GM21529 (cell line): Measurements from ENCODE around the gene ING5.

ENCODE experiments used
- ATAC-seq: cut with Tn5 transposase; IDR thresholded peaks from one replicate; pipeline ENCODE4 v1.9.1; 2021; ENCODE audit not compliant: unreplicated experiment

ING5 gene

GRCh38 chr2:241672243-241673188 is 29.3 kb upstream of the ING5 start:
- no peak for ATAC-seq

- no peak for ATAC-seq
Measured at GRCh38 chr2:241673189-241673663, 28.6 kb upstream of the ING5 start.

GRCh38 chr2:241673797-241674725 is 27.8 kb upstream of the ING5 start:
- no peak for ATAC-seq

GRCh38 chr2:241675885-241676284 is 26.0 kb upstream of the ING5 start:
- no peak for ATAC-seq

GRCh38 chr2:241676665-241677064 is 25.2 kb upstream of the ING5 start:
- ATAC-seq = no peak

- ATAC-seq = no peak
Measured at GRCh38 chr2:241677392-241677791, 24.4 kb upstream of the ING5 start.

- no peak for ATAC-seq
Measured at GRCh38 chr2:241678307-241678706, 23.5 kb upstream of the ING5 start.

GRCh38 chr2:241678784-241679540 is 22.9 kb upstream of the ING5 start:
- no peak for ATAC-seq

- no peak for ATAC-seq
Measured at GRCh38 chr2:241680044-241680443, 21.8 kb upstream of the ING5 start.

- no peak for ATAC-seq
Measured at GRCh38 chr2:241680827-241681599, 20.8 kb upstream of the ING5 start.

GRCh38 chr2:241686324-241686649 is 15.6 kb upstream of the ING5 start:
- peak; percentile 5 for ATAC-seq

GRCh38 chr2:241686650-241687425 is 15.0 kb upstream of the ING5 start, which contains the start of gene DTYMK:
TSS of gene DTYMK (minus strand) at chr2:241686815. CDS start at chr2:241686783, 32 bp downstream.
- peak; percentile 94 for ATAC-seq

- ATAC-seq = no peak
Measured at GRCh38 chr2:241689306-241689705, 12.5 kb upstream of the ING5 start.

GRCh38 chr2:241690202-241690717 is 11.6 kb upstream of the ING5 start:
- ATAC-seq = no peak

- ATAC-seq = no peak
Measured at GRCh38 chr2:241692448-241692847, 9.4 kb upstream of the ING5 start.

GRCh38 chr2:241695651-241696050 is 6.2 kb upstream of the ING5 start:
- ATAC-seq = no peak

- ATAC-seq = no peak
Measured at GRCh38 chr2:241701149-241701398, 765 bp upstream of the ING5 start.

- ATAC-seq = peak; percentile 69
Measured at GRCh38 chr2:241702155-241703031, 554 bp downstream of the ING5 start.
